Uterus (tissue), 2 donors: ENCODE measurements around the gene PTGES.

Experiments
- POLR2A ChIP-seq, 2 donors: fragments of 450-650 bp; IDR thresholded peaks; one replicate each; pipeline ENCODE4 v1.6.1; 2016; ENCODE audit warnings: antibody characterized with exemption in 2 of 2, mild to moderate bottlenecking in 1 of 2, moderate library complexity in 1 of 2
- TF ChIP-seq, protein P1 (sequence below), 4 experiments: fragments of 200-600 bp in 2 of 4; fragments of 450-650 bp in 2 of 4; sonication (generic) in 2 of 4; IDR thresholded peaks; one replicate each; pipeline ENCODE4 v1.5.1; 2016 to 2019; ENCODE audit warnings: antibody characterized with exemption in 4 of 4, mild to moderate bottlenecking in 2 of 4, moderate library complexity in 1 of 4

DNA sequence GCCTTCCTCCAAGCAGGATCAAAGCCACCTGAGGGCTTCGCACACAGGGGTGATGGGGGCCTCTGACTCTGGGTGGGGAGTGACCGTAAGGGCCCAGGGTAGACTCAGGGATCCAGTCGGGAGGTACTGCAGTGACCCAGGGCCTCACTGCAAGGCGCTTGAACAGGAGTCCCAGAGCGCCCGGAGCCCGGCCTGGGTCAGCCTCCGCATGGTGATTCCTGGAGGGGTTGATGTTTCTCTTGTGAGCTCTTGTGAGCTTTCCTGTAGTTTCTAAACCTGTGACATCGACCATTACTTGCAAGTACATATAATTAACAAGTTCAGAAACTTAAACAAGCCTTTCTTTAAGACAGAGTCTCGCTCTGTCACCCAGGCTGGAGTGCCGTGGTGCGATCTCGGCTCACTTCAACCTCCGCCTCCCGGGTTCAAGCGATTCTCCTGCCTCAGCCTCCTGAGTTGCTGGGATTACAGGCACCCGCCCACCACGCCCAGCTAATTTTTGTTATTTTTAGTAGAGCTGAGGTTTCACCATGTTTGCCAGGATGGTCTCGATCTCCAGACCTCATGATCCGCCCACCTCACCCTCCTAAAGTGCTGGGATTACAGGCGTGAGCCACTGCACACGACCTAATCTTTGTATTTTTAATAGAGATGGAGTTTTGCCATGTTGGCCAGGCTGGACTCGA, 19.8 kb downstream of the PTGES start:
- TF ChIP-seq, protein P1, sequence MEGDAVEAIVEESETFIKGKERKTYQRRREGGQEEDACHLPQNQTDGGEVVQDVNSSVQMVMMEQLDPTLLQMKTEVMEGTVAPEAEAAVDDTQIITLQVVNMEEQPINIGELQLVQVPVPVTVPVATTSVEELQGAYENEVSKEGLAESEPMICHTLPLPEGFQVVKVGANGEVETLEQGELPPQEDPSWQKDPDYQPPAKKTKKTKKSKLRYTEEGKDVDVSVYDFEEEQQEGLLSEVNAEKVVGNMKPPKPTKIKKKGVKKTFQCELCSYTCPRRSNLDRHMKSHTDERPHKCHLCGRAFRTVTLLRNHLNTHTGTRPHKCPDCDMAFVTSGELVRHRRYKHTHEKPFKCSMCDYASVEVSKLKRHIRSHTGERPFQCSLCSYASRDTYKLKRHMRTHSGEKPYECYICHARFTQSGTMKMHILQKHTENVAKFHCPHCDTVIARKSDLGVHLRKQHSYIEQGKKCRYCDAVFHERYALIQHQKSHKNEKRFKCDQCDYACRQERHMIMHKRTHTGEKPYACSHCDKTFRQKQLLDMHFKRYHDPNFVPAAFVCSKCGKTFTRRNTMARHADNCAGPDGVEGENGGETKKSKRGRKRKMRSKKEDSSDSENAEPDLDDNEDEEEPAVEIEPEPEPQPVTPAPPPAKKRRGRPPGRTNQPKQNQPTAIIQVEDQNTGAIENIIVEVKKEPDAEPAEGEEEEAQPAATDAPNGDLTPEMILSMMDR (IDR thresholded peaks at IDR 0.05) = no peak
- no peak for TF ChIP-seq POLR2A (IDR thresholded peaks at IDR 0.05)
